COLO668 (cell line): Measurements from ENCODE around the gene CLDN24.

Source experiments
- DNase-seq: peaks from one replicate; lab custom pipeline; 2025; ENCODE audit not compliant: unreplicated experiment; lab: John Stamatoyannopoulos, UW

Gene CLDN24

DNA sequence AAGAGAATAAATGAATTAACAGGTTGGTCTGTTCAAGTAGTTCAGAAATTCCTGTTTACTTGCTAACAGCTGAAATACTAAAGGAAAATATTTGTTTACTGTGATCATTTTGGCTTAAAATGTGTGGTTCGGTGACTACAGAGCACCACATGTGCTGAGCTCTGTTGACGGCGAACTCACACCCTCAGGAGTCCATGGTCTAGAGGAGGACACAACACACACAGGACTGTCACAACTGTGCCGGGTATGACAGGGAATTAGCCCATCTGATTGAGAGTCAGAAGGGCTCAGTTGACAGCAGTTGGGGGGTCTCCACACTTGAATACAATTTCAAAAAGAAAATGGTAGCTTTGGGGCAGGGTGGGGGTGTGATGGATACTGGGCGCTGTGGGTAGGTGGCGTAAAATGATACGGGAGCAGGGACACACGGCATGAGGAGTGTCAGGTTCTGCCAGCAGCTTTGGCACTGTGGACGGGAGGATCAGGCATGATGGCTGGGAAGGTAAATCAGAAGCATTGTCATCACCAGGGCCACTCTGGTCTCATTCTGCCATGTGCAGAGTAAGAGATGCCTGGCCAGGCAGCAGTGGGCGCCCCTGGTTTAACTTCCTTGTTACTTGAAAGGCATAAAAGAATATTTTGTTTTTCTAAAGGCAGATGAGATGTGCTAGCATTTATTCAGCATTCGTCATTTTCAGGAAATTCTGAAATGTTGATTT, 35.5 kb downstream of the CLDN24 start:
- no peak for DNase-seq

DNA sequence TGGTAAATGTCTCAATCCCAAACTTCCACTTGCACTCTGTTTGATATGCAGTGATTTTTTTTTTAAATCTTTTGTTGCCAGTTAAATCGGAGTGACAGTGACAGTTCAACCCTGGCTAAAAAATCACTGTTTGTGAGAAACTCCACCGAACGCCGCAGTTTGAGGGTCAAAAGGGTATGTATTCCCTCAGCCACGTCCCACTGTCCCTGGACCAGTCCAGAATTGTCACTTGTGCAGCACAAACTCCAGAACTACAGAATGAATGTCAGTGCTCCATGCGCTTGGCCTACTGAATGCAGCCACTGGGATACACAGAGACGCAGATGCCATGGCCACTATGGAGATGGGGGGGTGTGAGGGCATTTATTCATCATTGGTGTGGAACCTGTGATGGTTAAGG, 36.3 kb downstream of the CLDN24 start:
- no peak for DNase-seq

DNA sequence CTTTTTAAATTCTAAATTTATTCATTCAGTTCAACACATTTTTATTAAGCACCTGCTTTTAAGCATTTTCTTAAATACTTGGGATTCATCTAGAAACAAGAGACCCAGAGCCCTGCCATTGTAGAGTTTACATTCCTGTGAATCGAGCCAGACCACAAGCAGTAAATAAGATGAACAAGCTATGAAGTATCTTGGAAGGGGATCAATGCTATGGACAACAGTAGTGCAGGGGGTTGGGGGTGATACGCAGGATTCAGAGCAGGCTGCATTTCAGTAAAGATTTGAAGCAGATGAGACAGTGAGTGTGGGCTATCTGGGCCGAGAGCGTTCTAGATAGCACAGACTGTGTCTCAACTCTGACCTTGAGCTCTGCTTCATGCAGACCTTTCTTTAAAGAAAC, 37.3 kb downstream of the CLDN24 start:
- no peak for DNase-seq

DNA sequence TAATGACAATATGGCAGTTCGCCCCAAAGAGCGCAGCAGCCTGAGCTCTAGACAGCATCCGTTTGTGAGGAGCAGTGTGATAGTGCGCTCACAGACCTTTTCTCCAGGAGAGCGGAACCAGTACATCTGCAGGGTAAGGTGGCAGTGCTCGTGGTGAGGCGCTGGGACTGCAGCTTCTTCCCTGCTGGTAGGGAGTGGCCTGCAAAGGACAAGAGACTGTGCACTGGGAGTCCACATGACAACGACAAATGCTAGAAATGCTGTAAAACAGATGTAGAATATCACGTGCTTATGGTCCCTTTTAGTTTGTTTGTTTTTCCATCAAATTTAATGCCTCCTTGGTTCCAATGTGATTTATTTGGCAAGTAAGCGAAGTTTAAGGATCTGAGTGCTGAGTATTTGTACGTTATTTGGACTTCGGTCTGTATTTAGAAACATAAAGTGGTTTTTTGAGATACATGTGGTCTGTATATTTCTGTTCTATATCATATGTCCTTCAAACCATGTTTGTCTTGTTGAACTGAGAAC, 37.9 kb downstream of the CLDN24 start:
- no peak for DNase-seq

GRCh38 chr4:183276106-183276505, 46.1 kb downstream of the CLDN24 start:
- DNase-seq: no peak

DNA sequence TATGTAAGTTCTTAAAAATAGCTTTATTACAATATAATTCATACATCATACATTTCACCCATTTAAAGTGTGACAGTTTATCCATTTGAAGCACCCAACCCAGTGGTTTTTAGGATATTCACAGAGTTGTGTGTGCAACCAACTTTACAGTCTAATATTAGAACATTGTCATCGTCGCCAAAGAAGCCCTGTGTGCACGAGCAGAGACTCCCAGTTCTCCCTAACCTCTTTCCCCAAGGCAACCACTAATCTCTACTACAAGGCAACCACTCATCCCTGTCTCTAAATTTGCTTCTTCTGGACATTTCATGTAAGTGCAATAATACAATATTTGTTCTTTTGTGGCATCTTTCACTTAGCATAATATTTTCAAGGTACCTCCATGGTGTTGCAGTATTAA, 49.8 kb downstream of the CLDN24 start:
- DNase-seq: no peak
